H7 (cell line): ENCODE measurements around the gene CALR3. TPM values are rescaled to one million over a fixed set of nuclear protein-coding genes. Genes with fewer than 3 reads are reported as not detected.

ENCODE experiments used
- total RNA-seq: library from RNA; depleted of rRNA; stranded (reverse); fragments of >200 nt; shearing (Covaris generic); gene quantifications from 2 replicates; pipeline ENCODE4 v1.2.3, GENCODE V29; 2014; rRNA removed

CALR3 gene
- total RNA-seq, 1 experiment from 2014 or later = 0.97 TPM

Other genes starting within 250 kb of the CALR3 start
- gene KLF2, start 171.3 kb downstream of the CALR3 start, total RNA-seq = not detected in 2 replicates
- gene EPS15L1, start 24.2 kb downstream of the CALR3 start, total RNA-seq = 12.3 and 13.1 TPM in 2 replicates
- gene C19orf44, start 227 bp upstream of the CALR3 start, total RNA-seq = 3.6 and 4.7 TPM in 2 replicates
- 14.3 and 17.1 TPM in 2 replicates for gene CHERP, start 46.3 kb upstream of the CALR3 start, total RNA-seq
- gene SLC35E1, start 76.2 kb upstream of the CALR3 start, total RNA-seq = 12.5 and 14.7 TPM in 2 replicates
- gene MED26, start 132.0 kb upstream of the CALR3 start, total RNA-seq = 12.0 and 14.2 TPM in 2 replicates
- gene SMIM7, start 164.0 kb upstream of the CALR3 start, total RNA-seq = 58.0 and 62.9 TPM in 2 replicates
- gene TMEM38A, start 165.0 kb upstream of the CALR3 start, total RNA-seq = 3.5 and 7.4 TPM in 2 replicates
- gene NWD1, start 223.7 kb upstream of the CALR3 start, total RNA-seq = not detected in 2 replicates